WERI-Rb-1 (cell line): ENCODE data around the gene CLNK.
"Not testable (repeated sequence)": the region's sequence is repeated elsewhere in the genome, so short reads cannot be mapped to it uniquely, and the experiment has no call there.

Experiments
- DNase-seq: peaks from one replicate; pipeline ENCODE4 v3.0.0-alpha.2; 2020
- H3K27ac ChIP-seq: fragments of 250-450 bp; sonication (Bioruptor Pico); 2 replicates; pipeline ENCODE4 v1.5.1; 2020; ENCODE audit warnings: mild to moderate bottlenecking, moderate library complexity
- H3K27me3 ChIP-seq: fragments of 250-450 bp; sonication (Bioruptor Pico); 2 replicates; pipeline ENCODE4 v1.5.1; 2021; ENCODE audit warnings: mild to moderate bottlenecking, low read depth, moderate library complexity; ENCODE audit not compliant: insufficient read depth, severe bottlenecking
- H3K36me3 ChIP-seq: fragments of 250-450 bp; sonication (Bioruptor Pico); 2 replicates; pipeline ENCODE4 v1.5.1; 2020; ENCODE audit warnings: mild to moderate bottlenecking, moderate library complexity
- H3K4me3 ChIP-seq: 2 replicates; pipeline ENCODE4 v1.5.1; 2011; ENCODE audit warnings: low read depth, mild to moderate bottlenecking, control low read depth, low read length
- H3K9me3 ChIP-seq: fragments of 250-450 bp; sonication (Bioruptor Pico); 2 replicates; pipeline ENCODE4 v1.5.1; 2021; ENCODE audit warnings: mild to moderate bottlenecking, moderate library complexity; ENCODE audit not compliant: severe bottlenecking
- TF ChIP-seq, protein P1 (sequence below): IDR thresholded peaks from 2 replicates; pipeline ENCODE4 v1.5.1; 2011; ENCODE audit warnings: low read depth, mild to moderate bottlenecking, control low read depth, inconsistent platforms, low read length

Gene CLNK

DNA sequence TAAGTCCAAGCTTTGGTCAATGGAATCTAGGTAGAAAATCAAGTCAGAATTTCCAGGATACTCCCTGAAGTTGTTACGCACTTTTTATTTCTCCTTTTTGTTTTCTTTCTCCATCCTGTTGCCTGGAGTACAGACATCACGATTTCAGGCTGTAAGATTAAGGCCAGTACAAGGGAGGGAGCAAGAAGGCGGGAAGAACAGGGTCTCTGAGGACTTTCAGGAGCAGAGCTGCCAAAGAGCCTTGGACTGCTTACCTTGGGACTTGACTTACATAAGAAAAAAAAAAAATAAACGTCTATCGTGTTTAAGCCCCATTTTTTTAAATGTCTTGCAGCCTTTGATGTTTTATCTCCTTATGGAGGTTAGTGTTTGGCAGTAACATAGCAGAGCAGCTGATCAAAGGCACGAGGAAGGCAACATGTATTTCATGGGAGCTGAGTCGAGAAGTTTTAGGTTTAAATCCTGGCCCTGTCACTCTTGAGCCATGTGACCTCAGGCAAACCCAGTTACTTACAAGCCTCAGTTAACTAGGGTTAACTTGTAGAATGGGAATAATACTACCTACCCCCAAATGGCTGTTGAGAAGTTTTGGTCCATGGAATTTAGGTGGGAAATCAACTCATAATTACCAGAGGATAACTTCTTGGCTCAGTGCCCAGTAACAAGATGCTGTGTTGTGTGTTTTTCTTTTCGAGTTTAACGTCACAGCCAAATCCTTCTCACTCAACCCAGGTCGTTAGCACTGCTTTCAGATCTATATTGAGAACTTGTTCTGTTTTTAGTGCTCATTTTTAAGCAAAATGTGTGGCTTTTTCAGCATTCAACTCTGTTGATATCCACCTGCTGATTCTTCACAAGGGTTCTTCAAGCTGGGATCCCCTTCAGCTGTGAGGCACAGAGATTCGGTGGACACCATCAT, 106.8 kb downstream of the CLNK start:
- no peaks in the 10 kb centered on the region for H3K9me3 ChIP-seq
- H3K4me3 ChIP-seq, result no peak overlapping the region
- TF ChIP-seq, protein P1, sequence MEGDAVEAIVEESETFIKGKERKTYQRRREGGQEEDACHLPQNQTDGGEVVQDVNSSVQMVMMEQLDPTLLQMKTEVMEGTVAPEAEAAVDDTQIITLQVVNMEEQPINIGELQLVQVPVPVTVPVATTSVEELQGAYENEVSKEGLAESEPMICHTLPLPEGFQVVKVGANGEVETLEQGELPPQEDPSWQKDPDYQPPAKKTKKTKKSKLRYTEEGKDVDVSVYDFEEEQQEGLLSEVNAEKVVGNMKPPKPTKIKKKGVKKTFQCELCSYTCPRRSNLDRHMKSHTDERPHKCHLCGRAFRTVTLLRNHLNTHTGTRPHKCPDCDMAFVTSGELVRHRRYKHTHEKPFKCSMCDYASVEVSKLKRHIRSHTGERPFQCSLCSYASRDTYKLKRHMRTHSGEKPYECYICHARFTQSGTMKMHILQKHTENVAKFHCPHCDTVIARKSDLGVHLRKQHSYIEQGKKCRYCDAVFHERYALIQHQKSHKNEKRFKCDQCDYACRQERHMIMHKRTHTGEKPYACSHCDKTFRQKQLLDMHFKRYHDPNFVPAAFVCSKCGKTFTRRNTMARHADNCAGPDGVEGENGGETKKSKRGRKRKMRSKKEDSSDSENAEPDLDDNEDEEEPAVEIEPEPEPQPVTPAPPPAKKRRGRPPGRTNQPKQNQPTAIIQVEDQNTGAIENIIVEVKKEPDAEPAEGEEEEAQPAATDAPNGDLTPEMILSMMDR, result no peak
- DNase-seq, result no peak
- no peak overlapping the region for H3K27ac ChIP-seq
- H3K36me3 ChIP-seq, result no peaks in the 10 kb centered on the region
- H3K27me3 ChIP-seq, result no peaks in the 10 kb centered on the region

DNA sequence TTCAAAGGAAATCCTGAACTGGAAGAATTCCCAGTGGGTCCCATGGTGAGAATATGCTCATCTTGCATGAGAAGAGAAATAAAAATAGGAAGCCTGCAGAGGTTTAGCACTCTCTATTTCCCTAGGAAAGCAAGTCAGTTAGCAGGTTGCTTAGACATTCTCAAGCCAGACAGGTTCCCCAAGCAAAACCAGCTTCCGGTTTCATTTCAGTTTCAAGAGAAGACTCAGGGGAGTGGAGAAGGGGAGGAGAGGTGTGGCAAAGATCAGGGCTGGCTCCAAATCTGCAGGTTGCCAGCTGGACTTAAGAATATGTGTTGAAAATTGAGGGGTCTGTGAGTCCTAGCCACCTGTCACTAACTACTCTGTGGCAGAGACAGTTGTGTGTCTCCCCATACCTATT, 107.5 kb downstream of the CLNK start:
- TF ChIP-seq, protein P1, result no peak
- Histone ChIP-seq H3K9me3 (no peaks in the 10 kb centered on the region), H3K36me3 (no peaks in the 10 kb centered on the region), H3K27me3 (no peaks in the 10 kb centered on the region), H3K4me3 (no peak overlapping the region), H3K27ac (no peak overlapping the region)
- DNase-seq, result no peak

DNA sequence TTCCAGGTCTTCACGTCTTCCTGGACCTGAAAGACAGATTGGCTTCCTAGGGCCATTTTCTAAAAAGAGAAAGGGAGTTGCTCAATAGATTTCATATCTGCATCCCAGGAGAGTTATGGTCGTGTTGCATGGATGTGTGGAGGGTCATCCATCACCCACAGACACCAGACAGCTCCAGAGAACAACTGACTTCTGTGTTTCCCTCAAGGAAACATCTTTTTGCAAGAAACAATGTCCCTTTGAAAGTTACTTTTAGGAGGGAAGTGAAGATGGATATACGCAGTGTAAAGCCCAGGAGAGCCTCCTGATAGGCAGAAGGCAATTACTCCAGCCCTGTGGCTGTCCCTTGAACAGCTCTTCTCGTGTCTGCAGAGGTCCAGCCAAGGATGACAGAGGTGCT, 108.3 kb downstream of the CLNK start:
- H3K4me3 ChIP-seq, result no peak overlapping the region
- TF ChIP-seq, protein P1, result no peak
- no peaks in the 10 kb centered on the region for H3K27me3 ChIP-seq
- no peak for DNase-seq
- H3K9me3 ChIP-seq, result no peaks in the 10 kb centered on the region
- no peaks in the 10 kb centered on the region for H3K36me3 ChIP-seq
- no peak overlapping the region for H3K27ac ChIP-seq

DNA sequence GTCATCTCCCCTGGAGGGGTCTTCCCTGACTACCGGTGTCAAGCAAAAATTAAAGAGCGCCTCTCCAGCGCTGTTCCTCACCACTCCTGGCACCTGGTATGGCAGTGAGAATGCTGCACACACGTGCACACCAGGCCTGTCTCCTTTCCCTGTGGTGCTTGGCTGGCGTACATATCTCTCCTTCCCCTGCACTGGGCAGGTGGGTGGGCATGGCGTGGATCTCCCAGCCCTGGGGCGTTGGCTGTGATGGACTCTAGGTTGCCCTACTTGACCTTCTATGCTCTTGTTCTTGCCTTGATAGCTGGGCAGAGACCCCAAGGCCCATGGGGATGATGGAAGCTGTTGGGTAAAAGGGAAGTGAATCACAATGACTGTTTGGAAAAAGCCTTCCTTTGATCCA, 109.2 kb downstream of the CLNK start:
- H3K4me3 ChIP-seq, result no peak overlapping the region
- no peaks in the 10 kb centered on the region for H3K36me3 ChIP-seq
- no peak for DNase-seq
- H3K9me3 ChIP-seq, result no peaks in the 10 kb centered on the region
- H3K27ac ChIP-seq, result no peak overlapping the region
- no peaks in the 10 kb centered on the region for H3K27me3 ChIP-seq
- TF ChIP-seq, protein P1, result no peak

DNA sequence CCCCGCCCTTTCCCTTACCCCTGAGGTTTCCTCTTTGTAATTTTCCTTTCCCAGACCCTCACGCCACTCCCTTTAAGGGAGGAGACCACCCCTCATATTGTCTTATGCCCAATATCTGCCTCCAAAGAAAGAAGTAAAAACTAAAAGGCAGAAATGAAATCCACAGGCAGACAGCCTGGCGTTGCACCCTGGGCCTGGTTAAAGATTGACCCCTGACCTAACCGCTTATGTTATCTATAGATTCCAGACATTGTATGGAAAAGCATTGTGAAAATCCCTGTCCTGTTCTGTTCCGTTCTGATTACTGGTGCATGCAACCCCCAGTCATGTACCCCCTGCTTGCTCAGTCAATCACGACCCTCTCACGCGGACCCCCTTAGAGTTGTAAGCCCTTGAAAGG, 110.0 kb downstream of the CLNK start:
- not testable (repeated sequence) for H3K27me3 ChIP-seq, DNase-seq, H3K9me3 ChIP-seq, H3K36me3 ChIP-seq, H3K4me3 ChIP-seq, H3K27ac ChIP-seq

DNA sequence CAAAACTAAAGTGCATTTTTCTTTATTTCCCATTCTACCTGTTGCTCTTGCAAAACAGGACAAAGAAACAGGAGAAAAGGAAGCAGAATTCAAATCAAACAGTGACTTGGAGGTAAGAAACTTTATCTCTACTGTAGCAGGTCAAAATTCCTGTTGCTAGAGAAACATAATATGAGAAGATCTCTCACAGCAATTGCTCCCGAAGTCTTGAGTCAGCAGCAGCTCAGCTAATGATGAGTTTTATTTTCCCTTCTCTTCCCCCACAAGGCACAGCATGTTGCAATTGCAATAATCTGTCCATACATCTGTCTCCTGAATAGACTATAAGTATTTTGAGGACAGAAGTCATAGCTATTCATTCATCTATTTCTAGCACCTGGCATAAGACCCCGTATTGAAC, 112.7 kb downstream of the CLNK start:
- no peaks in the 10 kb centered on the region for H3K36me3 ChIP-seq
- TF ChIP-seq, protein P1, result no peak
- no peak overlapping the region for H3K4me3 ChIP-seq

More for the DNA sequence above, 112.7 kb downstream of the CLNK start:
- H3K27ac ChIP-seq, result no peak overlapping the region
- H3K9me3 ChIP-seq, result no peaks in the 10 kb centered on the region
- no peak for DNase-seq
- H3K27me3 ChIP-seq, result no peaks in the 10 kb centered on the region
